GM12874 (cell line): Measurements from ENCODE around the gene SERPINF2.

Experiments used
- CTCF ChIP-seq: IDR thresholded peaks from 2 replicates; pipeline ENCODE4 v1.5.1; 2011; ENCODE audit warnings: low read depth, mild to moderate bottlenecking, control low read depth, low read length, moderate library complexity; ENCODE audit not compliant: insufficient read depth

The SERPINF2 gene

DNA sequence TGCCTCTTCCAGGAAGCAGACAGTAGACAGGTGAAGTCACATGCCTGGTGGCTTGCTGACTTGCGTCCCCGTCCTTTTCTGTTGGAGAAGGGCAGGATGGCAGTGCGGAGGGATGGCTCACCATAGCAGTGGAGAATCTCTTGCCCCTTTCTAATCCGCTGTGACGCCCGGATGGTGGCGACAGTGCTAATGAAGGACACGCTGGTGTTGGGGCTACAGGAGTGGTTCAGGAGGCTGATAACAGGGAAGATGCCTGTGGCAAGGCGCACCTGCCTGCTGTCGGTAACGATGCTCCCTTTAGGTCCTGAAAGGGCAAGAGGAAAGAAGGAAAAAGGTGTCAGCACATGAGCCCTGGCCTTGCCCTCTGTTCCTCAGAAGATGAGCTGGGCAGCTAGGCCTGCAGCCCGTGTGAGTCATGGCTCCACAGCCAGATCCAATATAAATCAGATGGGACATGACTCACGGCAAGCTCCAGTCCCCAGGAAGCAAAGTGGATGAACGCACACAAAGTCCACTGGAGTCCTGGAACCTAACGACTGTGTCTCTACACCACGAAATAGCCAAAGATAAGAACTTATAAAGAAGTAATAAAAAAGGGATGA, 44.7 kb downstream of the SERPINF2 start:
- no peak for TF ChIP-seq CTCF

GRCh38 chr17:1789936-1790335, 47.3 kb downstream of the SERPINF2 start:
- no peak for TF ChIP-seq CTCF

- TF ChIP-seq CTCF, result no peak
Measured at GRCh38 chr17:1792495-1793446, 50.1 kb downstream of the SERPINF2 start.

DNA sequence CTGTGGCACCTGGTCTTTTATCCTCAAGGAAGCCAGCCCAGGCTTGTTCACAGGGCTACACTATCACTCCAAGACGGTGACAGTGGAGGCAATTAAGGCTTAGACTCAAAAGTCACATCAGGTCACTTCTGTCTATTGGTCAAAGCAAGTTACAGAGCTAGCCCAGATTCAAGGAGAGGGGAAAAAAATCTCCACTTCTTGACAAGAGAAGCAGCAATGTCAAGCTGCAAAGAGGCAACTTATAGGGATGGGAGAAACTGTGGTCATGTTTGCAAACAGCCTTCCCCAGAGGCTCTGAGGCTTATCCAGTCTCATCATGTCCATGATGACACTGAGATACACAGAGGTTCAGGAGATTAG, 50.8 kb downstream of the SERPINF2 start:
- TF ChIP-seq CTCF, result no peak

DNA sequence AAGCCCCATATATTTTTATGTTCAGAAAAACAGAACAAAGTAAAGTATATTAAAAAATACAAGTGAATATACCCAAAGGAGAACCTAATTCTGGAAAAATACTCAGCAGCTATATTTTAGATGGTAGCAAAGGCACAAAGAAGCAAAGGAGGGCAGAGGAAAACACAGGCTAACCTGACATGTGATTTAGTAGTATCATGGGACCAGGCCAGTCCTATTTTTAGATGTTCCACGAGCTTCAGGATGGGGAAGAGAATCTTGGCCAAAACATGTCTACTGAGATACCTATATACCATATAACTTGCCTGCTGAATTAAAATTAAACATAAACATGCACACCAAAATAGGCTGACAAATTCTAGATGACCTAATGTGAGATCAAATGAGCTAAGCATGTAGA, 54.1 kb downstream of the SERPINF2 start:
- TF ChIP-seq CTCF, result no peak

- no peak for TF ChIP-seq CTCF
Measured at GRCh38 chr17:1797323-1797722, 54.7 kb downstream of the SERPINF2 start.

DNA sequence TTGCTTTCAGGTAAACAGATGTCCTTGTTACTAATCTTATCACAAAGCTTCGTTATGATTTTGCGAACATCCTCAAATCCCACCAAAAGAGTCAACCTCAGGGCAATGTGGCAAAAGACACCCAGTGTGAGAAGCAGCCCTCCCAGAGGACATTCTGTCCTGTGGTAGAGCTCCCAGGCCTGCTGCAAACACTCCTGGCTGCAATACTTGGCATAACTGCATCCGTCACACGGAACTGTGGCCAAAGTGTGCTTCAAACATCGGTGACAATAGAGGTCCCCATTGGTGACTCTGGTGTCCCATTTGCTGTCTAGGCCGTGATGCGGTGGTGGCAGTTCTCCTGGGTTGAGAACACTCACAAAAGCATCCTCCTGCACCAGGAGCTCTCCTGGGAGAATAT, 57.6 kb downstream of the SERPINF2 start:
- no peak for TF ChIP-seq CTCF
